ENCODE measurements around the gene DGKG.

DGKG gene

DNA sequence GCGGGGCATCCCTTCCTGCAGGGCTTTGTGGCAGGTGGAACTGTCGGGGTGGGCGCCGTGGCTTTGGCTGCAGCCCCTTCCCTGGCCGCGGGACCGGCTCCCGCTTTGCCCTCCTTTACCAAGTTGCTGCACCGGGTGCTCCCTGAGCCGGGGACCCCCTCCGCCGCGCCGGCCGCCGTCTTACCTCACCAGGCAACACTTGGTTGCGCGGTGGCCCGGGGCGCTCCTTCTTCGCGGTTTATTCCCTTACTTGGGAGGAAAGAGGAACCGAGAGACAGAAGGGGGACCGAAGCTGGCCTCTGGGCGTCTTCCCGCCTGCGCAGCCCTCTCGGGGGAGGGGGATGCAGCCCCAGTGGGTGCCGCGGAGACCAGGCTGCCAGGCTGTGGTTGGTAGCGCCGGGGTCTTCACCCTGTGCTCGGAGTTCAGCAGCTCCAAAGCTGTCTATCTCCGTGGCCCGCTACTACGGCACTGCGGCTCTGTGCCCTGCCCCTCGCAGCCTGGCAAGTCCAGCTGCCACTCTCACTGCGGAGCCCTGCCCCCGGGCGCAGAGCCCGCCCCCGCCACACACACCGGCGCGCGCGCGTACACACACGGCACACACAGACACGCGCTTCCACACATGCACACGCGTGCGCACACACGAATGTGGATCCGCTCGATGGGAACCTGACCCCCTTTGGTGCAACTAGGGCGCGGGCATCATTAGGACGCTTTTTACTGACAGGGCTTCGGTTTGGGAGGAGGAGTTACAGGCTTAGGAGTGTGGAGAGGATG lies at the start of gene DGKG:
TSS of gene DGKG (minus strand) at position 473 of the 775 bp plus-strand sequence. CDS start 41,775 bp downstream, outside the sequence.
- peak; percentile 55 for DNase-seq

DNA sequence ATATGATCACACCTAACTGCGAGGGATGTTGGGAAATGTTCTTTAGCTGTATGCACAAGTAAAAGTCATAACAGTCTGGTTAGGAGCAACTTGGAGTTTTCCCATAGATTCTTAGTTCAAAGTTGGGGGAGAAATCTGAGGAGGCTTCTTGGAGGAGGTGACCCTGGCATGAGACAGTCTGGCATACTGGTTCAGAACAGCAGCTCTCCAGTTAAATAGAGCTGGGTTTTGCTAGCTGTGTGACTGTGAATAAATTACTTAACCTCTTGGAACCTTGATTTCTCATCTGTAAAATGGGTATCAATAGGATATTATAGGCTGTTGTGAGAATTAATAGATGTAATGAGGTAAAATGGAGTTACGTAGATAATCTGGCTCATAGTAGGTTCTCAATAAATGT lies 49.1 kb upstream of the DGKG start:
- DNase-seq = no peak

DNA sequence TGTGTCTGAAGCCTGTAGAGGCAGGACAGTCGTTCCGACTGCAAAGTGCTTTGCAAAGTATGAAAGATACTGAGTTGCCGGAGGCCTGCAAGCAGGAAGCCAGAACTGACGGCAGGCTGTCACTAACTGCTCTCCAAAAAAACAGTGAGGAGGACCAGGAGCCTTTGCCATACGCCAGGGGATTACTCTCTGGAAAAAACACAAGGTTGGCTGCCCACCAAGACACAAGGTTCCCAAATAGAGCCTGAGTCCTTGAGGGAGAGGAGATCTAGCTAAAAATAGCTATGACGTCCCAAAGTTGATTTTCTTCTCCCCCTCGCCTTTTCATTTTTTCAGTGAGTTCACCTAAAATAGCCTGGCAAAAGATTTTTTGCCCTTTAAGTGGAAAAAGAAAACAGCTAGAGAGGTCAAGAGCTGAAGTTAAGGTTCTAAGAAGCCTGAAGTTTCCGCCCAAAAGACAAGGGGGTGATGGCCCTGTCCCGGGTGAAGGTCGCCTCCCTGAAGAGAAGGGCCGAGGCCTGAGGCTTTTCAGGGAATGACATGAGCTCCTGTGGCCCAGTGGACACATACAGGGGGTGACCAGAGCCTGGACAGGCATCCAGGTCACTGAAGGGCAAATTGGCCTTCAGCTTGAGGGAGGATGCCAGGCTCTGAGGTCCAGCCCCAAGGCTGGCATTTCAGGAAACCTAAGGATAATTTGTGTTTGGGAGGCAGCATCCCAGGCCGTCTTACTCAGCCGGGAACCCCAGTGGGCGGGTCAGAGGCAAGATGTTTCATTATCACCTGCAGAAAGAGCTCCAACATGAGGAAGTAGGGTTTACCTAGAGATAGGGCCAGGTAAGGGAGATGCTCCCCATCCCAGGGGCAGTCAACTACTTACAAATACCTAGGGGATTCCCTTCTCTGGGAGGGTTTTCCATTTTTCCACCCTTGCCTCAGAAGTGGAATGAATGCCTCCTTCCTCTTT lies 44.9 kb upstream of the DGKG start:
- DNase-seq = no peak

DNA sequence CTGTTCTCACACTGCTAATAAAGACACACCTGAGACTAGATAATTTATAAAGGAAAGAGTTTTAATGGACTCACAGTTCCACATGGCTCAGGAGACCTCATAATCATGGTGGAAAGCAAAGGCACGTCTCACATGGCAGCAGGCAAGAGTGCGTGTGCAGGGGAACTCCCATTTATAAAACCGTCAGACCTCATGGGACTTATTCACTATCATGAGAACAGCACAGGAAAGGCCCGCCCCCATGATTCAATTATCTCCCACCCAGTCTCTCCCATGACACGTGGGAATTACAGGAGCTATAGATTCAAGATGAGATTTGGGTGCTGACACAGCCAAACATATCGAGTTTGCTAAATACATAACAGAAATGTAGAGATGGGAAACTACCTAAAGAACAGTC lies 39.5 kb upstream of the DGKG start:
- DNase-seq = no peak

DNA sequence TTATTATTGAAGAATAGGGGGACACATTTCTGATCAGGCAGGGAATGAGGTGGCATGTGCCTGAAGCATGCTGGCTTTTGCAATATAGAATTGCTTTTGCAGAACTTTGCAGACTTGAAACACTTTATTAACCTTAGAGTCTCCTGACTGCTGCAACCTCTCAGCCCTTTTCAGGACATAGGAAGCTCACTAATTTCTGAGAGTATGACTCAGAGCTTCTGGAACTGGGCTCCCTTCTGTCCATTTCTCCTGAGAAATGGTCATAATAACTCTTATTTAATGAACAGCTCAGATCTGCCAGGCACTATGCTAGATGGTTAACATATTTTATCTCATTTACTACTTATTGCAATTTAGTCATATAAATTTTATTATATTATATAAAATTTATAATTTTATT lies 38.6 kb upstream of the DGKG start:
- no peak for DNase-seq

DNA sequence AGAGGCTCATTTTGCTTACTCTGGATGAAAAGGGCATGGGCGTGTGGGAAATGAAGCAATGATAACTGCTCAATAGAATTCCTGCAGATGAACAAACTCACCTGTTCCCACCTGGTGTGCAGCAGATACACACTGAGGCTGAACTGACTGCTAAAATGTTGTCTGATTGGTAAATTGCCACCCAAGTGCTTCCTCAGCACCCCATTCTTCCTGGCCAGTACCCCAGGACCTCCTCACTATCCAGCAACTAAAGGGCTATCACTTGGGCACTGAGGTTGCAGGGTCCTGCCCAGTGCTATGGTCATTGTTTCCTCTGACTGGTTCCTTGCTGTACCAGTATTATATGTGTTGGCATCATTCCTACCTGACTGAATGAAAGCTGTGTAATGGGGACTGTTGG lies 38.0 kb upstream of the DGKG start:
- no peak for DNase-seq

DNA sequence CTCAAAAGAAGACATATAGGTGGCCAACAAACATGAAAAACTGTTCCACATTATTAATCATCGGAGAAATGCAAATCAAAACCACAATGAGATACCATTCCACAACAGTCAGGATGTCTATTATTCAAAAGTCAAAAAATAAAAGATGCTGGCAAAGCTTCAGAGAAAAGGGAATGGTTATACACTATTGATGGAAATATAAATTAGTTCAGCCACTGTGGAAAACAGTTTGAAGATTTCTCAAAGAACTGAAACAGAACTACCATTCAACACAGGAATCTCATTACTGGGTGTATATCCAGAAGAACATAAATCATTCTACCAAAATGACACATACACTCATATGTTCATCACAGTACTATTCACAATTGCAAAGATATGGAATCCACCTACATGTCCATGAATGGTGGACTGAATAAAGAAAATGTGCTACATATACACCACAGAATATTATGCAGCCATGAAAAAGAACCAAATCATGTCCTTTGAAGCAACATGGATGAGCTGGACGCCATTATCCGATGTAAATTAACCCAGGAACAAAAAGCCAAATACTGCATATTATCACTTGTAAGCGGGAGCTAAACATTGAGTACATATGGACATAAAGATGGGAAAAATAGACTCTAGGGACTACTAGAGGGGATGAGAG lies 32.7 kb upstream of the DGKG start:
- DNase-seq = no peak

DNA sequence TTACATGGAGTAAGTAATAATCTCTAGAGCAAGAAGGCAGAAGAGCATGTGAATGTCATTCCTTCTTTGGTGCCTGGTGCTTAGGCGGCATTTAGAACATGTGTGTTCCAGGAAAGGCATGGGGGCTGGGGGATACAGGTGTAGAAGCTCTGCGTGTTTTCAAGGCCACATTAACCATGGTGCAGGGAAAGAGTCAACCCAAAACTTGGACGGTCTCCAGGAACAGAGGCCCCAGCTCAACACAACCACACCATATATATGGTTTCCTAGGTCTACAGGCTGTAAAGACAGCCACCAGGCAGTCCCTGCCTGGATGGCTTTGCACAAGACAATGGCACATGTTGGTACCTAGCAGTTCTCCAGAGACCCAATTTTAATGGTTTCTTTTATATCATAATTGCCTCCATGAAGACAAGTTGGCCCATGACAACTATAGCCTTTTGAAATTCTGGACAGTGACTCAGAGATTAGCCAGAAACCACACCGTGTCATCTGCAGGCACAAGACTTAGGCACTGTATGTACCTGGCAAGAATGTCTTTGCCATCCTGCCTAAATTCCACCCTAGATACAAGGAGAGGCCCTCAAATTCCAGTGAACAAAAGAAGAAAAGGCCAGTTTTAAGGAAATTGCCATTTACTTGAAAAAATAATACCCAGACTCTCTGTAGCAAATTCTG lies 25.0 kb upstream of the DGKG start:
- no peak for DNase-seq

DNA sequence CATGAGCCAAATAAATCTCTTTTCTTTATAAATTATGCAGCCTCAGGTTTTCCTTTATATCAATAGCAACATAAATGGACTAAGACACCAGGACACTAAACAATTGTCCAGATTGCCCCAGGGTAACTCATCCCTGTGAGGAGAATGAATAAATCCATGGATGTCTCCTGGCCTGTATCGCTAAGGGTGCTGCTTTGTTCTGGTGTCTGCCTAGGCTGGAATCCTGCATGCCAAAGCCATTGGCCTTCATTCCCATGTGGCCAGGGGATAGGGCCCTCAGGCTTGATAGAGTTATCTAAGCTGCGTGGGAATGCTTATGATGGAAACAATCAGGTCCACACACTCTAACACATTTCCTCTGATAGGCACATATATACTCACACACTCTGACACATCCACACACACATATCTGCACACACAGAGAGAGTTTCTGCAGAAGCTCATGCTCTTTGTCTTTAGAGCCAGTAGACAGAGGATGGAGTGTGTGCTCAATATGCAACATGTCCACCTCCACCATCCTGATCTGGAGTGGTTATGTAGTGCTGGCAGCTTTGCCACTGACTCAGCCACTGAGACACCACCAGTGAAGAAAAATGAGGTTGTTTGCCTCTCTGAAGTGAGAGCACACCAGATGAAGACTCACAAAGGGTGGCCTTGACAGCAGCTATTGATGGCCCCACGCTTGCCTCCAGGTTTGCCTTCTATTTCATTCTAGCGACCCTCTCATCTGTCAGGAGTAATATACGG lies 24.0 kb upstream of the DGKG start:
- no peak for DNase-seq

DNA sequence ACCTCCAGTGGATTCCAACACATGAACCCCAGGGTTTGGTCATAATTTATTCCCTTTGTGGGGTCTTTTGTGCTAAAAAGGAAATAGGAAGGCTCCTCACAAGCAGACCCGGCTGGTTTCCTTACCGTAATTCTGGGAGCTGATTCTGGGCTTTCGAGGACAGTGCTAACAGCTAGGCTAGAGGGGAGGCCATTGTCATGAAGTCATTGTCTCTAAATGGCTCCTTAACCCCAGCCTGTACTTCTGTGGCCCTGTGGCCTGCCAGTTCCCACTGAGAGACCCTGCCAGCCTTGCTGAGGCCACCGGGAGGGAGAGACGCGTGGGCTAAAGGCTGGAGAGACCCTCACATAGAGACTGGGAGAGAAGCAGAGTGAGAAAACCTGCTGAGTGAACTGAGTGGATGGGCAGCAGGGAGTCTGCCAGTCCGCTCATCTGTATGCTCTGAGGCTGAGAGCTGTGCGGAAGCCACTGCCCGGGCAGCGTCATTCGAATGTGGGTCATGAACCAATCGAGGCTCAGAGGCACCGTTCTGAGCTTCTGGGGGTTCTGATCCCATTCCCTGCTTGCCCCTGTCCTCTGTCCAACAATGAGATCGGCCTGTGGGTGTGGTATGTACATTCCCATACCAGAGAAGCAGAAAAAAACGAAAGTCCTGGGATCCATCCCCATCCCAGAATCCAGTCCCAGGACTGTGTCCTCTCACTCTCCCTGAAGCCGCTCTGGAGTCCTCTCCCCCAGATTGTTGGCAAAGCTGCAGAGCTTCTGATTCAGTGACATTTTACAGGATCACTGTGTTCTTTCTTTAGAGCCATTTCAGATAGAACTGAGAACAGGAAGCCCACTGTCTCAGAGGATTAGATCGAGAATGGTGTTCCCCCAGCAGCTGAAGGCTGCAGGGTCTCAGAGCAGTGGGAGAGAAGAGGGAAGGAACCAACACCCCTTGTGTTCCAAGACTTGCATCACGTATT lies 21.3 kb upstream of the DGKG start:
- no peak for DNase-seq

DNA sequence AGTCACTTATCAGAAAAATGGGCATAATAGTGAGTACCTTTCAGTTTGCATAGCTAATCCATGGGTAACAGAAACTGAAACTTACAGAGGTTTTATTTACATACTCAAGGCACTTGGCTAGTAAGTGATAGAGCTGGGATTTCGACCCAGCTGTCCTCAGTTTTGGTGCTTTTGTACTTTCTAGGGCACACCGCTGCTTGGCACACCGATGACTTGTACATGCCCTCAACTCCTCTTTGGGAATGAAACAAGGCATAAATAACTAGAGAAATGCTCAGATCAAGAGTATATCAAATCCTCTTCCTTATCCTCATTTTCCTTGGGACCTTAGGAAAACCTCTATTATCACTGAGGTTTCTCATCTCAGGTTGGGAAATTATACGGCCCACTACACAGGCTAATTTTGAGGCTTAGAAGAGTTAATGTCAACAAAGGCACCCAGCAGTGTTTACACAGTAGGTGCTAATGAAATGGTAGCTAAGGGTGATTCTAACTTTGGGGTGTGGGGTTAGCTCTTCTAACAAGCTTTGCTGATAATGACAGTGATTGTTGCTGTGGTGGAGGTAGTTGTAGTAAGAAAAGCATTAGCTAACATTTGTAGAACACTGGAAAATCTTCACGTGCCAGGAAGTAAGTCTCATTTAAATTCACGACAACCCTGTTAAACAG lies 20.3 kb upstream of the DGKG start:
- no peak for DNase-seq

DNA sequence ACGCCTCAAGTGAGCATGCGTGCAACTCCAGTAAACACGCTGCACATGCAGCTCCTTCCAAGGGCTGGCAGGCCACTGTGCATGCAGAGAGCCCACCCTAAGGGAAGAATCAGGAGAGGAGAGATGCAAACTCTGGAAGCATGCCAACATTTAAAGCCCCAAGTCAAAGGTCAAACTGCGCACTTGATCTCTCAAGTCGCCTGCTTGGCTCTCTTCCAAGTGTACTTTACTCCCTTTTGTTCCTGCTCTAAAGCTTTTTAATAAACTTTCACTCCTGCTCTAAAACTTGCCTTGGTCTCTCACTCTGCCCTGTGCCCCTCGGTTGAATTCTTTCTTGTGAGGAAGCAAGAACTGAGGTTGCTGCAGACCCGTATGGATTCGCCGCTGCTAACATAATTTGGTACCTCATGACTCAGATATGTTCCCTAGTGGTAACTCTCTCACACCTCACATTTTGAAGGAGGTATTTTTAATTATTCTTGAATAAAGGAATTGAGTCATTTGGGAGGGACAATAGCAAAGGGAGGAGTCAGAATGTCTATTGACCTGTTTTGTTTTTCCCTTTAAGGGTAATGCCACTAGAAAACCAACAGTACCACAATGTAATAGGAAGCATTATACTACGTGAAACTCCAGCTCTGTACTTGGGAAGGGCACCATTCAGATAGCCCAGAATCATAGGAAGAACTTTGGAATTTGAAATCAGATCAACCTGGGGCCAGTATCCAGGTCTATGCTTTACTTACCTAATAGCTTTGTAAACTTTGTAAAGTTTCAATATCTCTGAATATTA lies 19.6 kb upstream of the DGKG start:
- no peak for DNase-seq

DNA sequence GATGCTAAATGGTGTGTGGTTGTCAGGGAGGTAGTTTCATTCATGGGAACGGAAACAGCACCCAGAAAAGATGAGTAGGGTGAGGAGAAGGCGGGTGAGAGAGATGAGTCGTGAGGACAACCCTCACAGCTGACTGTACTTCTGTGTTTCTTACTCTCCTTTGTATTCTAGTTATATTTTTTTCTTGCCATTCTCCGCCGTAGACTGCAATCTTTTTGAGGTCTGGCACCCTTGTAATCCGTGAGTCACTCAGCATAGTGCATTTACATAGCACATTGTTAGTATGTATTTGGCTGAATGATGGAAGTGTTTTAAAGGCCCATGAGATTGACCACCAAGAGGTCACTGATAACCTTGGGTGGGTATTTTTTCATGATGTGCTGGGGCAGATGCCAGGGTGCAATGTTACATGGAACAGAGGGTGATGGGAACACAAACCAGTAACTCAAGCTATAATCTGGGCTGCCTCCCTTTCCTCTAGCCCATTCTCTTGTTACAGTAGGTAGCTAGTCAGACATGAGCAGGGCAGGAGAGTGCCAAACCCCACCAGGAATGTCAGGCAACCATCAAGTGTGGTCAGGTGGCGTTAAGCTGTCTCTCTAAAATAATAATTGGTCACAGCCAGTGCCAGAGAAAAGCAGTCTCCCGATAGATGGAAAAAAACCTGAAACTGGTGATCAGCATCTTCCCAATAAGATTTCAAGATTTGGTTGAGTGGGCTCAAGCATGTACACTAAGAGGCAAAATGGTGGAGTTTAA lies 18.8 kb upstream of the DGKG start:
- DNase-seq = no peak

DNA sequence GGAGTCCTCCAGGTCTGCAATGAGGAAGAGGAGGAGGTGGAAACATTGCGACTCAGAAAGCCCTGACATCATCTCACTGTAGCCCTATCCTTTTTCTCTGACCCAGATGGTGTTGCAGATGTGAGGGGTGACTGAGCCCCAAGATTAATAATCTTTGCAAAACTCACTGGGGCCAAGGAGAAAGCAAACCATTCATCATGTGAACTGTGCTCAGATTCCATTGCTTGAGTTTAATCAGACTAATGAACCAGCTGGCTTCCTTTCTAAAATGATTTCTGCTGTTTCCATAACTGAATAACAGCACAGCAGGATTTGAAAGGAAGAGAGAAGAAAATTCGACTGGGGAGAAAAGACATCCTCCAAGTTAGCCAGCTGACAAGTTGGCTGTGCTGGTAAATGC lies 13.4 kb upstream of the DGKG start:
- no peak for DNase-seq

DNA sequence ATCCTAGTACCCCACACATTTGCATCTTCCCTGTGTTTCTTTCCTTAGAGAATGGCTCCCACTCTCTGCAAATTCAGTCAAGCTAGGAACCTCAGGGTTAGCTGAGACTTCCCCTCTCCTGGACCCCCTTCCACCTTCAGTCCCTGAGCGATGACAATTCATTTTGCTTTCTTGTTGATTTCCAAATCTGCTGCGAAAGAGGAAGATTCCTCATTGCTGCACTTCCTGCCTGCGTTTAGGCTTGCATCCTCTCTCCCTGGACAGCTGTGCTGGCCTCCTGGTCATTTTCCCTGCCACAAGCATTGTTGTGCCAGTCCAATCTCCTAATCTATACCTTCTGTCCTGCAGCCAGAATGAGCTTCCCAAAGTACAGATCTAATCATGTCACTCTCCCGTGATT lies 12.3 kb upstream of the DGKG start:
- DNase-seq = no peak

DNA sequence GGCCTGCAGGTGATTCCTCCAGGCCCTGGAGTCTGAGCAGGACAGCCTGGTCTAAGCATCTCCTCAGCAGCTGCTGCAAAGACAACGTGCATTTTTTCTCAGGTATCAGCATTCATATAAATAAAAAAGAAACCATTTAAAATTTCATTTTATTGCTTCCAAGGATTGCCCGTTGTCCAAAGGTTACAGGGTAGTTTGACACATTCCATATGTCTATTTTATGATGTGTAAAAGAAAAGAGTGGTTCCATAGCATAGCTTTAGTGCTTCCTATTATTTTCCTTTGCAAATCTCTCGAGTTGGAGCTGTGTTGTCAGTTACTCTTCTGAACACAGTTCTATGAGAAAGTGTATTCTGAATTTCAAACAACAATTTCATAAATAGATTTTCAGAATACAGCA lies 7.2 kb upstream of the DGKG start:
- no peak for DNase-seq

DNA sequence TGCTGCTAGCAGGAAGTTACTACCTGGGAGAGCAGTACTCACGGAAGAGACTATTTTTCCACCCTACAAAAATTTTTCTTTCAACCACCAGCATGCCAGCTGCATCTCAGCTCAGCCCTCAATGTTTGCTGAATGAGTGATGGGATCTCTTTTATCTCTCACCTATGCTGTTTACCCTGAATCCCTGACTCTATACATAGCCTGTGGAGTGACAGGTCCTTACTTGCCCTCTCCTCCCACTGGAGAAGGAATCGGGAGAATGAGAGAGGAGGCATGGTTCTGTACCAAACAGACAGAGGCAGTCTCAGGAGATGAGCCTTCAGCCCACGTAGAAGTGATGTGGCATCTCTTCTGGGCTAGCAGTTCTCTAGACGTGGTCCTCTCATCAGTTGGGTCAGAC lies 6.7 kb upstream of the DGKG start:
- DNase-seq = no peak

DNA sequence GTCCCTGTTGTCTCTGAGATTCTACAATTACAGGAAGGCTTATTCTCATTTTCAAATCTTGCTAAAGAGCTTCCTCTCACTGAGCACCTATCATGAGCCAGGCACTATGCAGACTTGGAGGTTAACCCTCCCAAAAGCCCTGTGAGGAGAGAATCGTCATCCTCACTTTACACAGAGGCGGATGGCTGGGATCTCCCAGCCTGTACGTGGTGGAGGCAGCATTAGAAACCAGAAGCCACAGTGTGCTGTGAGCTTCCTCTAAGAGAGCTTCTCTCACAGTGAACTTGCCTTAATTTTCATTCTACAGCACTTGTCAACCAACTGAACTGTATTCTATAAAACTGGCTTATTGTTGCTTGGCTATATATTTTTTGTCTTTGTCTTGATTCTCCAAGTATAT lies 6.1 kb upstream of the DGKG start:
- DNase-seq = no peak

DNA sequence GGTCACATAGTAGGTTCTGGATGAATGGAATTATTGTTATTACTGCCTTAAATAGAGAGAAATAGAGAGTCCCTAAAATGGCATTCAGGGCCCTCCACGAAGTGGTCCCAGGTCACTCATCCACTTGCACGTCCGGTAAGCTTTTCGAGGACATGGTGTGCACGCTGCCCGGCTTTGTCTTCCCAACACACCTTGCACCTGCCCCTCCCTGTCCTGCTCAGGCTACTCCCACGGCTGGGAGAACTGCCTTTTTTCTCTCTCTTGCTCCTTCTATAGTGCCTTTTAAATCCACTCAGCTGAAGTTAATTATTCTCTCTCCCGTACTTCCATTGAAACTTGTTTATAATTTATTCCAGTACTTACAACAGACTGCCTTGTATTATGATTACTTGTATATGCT lies 5.6 kb upstream of the DGKG start:
- DNase-seq = no peak

Measured in DMS 273 treated with DMSO at 0.1 percent for 48 hours (cell line).